MCF 10A (cell line): ENCODE data around the gene COX19. TPM values are rescaled to one million over a fixed set of nuclear protein-coding genes. Genes with fewer than 3 reads are reported as not detected.

ENCODE experiments used
- BruUV-seq: library from RNA; stranded (reverse); fragments of 400-500 nt; replicated peaks from 2 replicates; lab custom pipeline; 2021; lab: Mats Ljungman, UMichigan
- CTCF ChIA-PET: fragments of 300-600 bp; sonication (Branson Sonifier 250); formaldehyde crosslinking; extraction: SDS; loops from one replicate; lab custom pipeline; 2021; ENCODE audit warnings: antibody characterized with exemption, inconsistent platforms; lab: Yijun Ruan, JAX
- POLR2A ChIA-PET: fragments of 300-600, 350-650 bp; sonication (Branson Sonifier 250); formaldehyde crosslinking; extraction: SDS; loops from one replicate; lab custom pipeline; 2020; ENCODE audit warnings: antibody characterized with exemption, inconsistent platforms; lab: Yijun Ruan, JAX
- DNase-seq: peaks from one replicate; pipeline ENCODE4 v3.0.0-alpha.2; 2018; ENCODE audit not compliant: unreplicated experiment
- H3K27ac Mint-ChIP-seq: one replicate; pipeline ENCODE4 v1.8.0; 2022; ENCODE audit warnings: mild to moderate bottlenecking, low read depth, mixed read lengths; ENCODE audit not compliant: unreplicated experiment
- H3K27me3 Mint-ChIP-seq: one replicate; pipeline ENCODE4 v1.8.0; 2022; ENCODE audit warnings: mixed read lengths; ENCODE audit not compliant: insufficient read depth, unreplicated experiment
- H3K36me3 Mint-ChIP-seq: one replicate; pipeline ENCODE4 v1.8.0; 2022; ENCODE audit warnings: mild to moderate bottlenecking, moderate library complexity, mixed read lengths; ENCODE audit not compliant: insufficient read depth, unreplicated experiment
- H3K4me1 Mint-ChIP-seq: one replicate; pipeline ENCODE4 v1.8.0; 2022; ENCODE audit warnings: mixed read lengths; ENCODE audit not compliant: insufficient read depth, unreplicated experiment
- H3K4me3 Mint-ChIP-seq: one replicate; pipeline ENCODE4 v1.8.0; 2022; ENCODE audit warnings: mild to moderate bottlenecking, moderate library complexity, mixed read lengths; ENCODE audit not compliant: unreplicated experiment
- H3K9me3 Mint-ChIP-seq: one replicate; pipeline ENCODE4 v1.8.0; 2022; ENCODE audit warnings: mixed read lengths; ENCODE audit not compliant: unreplicated experiment
- intact Hi-C: fragments of 100-400 bp; cut with micrococcal nuclease; formaldehyde crosslinking; loops from 2 replicates; pipeline ENCODE4 v1.14.1; 2022
- total RNA-seq: library from RNA; stranded (reverse); gene quantifications from 2 replicates; pipeline ENCODE4 v1.2.3, GENCODE V29; 2022
- TF ChIP-seq, protein P1 (sequence below): fragments of 200-600 bp; IDR thresholded peaks from one replicate; pipeline ENCODE4 v1.8.0; 2022; ENCODE audit warnings: antibody characterized with exemption, mild to moderate bottlenecking; ENCODE audit not compliant: unreplicated experiment

The COX19 gene
- total RNA-seq, 1 experiment from 2014 or later: 16.5 TPM

DNA sequence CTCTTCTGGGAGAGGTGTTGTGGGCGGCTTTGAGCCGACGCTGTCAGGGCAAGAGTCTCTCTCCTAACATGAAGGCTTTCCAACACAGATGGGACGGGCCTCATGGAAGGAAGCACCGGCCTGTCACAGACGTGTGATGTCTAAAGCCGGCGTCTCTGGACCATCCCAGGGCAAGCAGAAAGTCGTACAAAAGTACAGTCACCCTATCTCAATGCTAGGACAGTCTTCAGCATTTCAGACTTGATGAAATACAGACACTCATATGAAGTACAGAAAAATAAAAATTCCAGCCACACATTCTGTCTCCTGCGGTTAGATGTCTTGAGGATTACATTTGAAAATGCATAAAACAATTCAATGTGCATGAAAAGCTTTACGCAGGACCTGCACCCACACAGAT, 38.2 kb upstream of the COX19 start:
- intact Hi-C loops: no loop called here
- no peak overlapping the region for H3K4me3 Mint-ChIP-seq

DNA sequence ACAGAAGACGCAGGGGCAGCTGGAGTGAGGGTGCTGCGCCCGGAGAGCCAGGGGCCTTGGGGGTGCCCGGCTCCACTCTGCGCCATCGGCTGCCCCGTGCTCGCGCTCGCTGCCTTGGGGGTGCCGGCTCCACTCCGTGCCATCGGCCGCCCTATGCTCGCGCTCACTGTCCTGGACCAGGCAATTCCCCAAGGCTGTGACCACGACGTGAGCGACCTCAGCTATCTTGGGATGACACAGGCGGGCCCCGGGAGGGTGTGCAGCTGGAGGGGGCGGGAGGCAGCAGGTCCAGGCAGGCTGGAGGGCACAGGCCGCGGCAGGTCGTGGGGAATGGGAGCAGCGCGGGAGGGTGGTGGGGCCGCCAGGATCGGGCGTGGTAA, 37.4 kb upstream of the COX19 start:
- intact Hi-C loops: no loop called here
- DNase-seq: no peak
- H3K4me3 Mint-ChIP-seq: no peak overlapping the region
- TF ChIP-seq, protein P1, sequence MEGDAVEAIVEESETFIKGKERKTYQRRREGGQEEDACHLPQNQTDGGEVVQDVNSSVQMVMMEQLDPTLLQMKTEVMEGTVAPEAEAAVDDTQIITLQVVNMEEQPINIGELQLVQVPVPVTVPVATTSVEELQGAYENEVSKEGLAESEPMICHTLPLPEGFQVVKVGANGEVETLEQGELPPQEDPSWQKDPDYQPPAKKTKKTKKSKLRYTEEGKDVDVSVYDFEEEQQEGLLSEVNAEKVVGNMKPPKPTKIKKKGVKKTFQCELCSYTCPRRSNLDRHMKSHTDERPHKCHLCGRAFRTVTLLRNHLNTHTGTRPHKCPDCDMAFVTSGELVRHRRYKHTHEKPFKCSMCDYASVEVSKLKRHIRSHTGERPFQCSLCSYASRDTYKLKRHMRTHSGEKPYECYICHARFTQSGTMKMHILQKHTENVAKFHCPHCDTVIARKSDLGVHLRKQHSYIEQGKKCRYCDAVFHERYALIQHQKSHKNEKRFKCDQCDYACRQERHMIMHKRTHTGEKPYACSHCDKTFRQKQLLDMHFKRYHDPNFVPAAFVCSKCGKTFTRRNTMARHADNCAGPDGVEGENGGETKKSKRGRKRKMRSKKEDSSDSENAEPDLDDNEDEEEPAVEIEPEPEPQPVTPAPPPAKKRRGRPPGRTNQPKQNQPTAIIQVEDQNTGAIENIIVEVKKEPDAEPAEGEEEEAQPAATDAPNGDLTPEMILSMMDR: no peak
- H3K27ac Mint-ChIP-seq: no peak overlapping the region
- BruUV-seq: no TSS peak
- H3K4me1 Mint-ChIP-seq: peaks cover 8% of the 10 kb centered on the region
- CTCF ChIA-PET: interaction anchor here (0.6 to 1.4 kb wide), 3 partner anchors 19 to 496 kb away, joined by 5 to 17 read pairs (median 5); no protein-coding TSS in a partner anchor
- H3K36me3 Mint-ChIP-seq: peaks cover 11% of the 10 kb centered on the region
- POLR2A ChIA-PET: no interaction called here
- H3K27me3 Mint-ChIP-seq: no peaks in the 10 kb centered on the region
- H3K9me3 Mint-ChIP-seq: no peaks in the 10 kb centered on the region

More for the DNA sequence above, 38.2 kb upstream of the COX19 start:
- no peaks in the 10 kb centered on the region for H3K27me3 Mint-ChIP-seq
- ChIA-PET POLR2A (no interaction called here), CTCF (interaction anchor here (0.7 to 1.2 kb wide), 3 partner anchors 20 to 40 kb away, joined by 3 to 4 read pairs (median 4); no protein-coding TSS in a partner anchor)
- peaks cover 8% of the 10 kb centered on the region for H3K4me1 Mint-ChIP-seq
- peaks cover 13% of the 10 kb centered on the region for H3K36me3 Mint-ChIP-seq
- no peaks in the 10 kb centered on the region for H3K9me3 Mint-ChIP-seq
- no TSS peak for BruUV-seq
- H3K27ac Mint-ChIP-seq: no peak overlapping the region
- DNase-seq: no peak
- TF ChIP-seq, protein P1: no peak

DNA sequence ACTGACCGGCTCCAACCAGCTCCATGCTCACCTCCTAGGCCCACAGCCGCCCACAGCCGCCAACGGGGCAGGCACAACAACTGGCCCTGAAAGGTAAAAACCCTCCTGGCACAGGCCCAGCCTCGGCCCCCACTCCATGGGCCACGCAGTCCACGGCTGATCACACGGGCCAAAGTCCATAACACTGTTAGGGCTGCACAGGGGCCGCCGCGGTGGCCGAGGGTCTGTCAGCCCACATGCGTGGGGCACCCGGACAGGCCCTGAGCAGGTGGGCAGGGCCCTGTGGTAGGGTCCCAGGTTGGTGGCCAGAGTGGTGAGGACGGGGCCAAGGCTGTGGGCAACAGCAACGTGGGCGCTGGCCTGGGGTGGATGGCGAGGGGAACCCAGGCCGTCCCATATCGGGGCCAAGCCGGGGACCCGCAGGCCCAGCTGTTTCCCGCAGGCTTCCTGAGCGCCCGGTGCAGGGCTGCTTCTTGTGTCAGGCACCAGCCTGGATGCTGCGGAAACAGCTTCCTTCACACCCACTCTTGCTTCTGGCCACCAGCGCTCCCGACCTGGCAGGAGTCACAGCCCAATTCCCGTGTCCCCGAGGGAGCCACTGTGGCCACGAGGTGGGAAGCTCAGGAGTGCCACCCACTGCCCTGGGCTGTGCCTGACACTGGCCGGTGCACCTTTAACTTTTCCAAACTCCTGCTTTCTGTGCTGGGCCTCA, 36.8 kb upstream of the COX19 start:
- no peaks in the 10 kb centered on the region for H3K27me3 Mint-ChIP-seq
- H3K4me1 Mint-ChIP-seq: peaks cover 8% of the 10 kb centered on the region
- no peak overlapping the region for H3K27ac Mint-ChIP-seq
- peaks cover 10% of the 10 kb centered on the region for H3K36me3 Mint-ChIP-seq
- POLR2A ChIA-PET: no interaction called here
- intact Hi-C loops: no loop called here
- CTCF ChIA-PET: interaction anchor here (0.5 to 1.4 kb wide), 4 partner anchors 19 to 495 kb away, joined by 3 to 17 read pairs (median 5); no protein-coding TSS in a partner anchor
- H3K4me3 Mint-ChIP-seq: no peak overlapping the region
- TF ChIP-seq, protein P1: no peak
- BruUV-seq: no TSS peak
- no peaks in the 10 kb centered on the region for H3K9me3 Mint-ChIP-seq
- no peak for DNase-seq

DNA sequence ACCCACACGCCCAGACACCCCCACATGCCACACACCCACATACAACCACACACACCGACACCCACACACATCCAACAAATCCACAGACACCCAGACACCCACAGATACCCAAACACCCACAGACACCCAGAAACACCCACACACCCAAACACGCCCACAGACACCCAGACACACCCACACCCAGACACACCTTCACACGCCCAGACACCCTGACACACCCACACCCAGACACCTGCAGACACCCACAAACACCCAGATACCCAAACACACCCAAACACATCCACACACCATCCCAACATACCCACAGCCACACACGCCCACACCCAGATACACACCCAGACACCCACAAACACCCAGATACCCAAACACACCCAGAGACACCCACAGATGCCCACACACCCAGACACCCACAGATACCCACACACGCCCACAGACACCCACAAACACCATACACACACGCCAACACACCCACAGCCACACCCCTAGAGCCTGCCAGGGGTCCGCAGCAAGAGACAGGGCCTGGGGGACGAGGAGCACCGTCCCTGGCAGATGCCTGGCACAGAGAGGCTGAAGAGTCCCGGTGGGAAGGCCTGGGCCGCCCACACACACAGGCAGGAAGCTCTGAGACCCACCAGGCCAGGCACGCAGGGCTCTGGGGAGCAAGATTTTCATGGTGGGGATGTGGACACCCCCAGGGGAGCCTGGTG, 36.1 kb upstream of the COX19 start:
- Mint-ChIP-seq H3K4me3 (no peak overlapping the region), H3K27ac (no peak overlapping the region), H3K4me1 (peaks cover 8% of the 10 kb centered on the region), H3K9me3 (no peaks in the 10 kb centered on the region), H3K36me3 (peaks cover 10% of the 10 kb centered on the region), H3K27me3 (no peaks in the 10 kb centered on the region)
- CTCF ChIA-PET: interaction anchor here (1.4 kb wide), 1 partner anchor 18 kb away, joined by 17 read pairs; no protein-coding TSS in a partner anchor
- intact Hi-C loops: no loop called here
- TF ChIP-seq, protein P1: no peak
- POLR2A ChIA-PET: no interaction called here
- no peak for DNase-seq
- BruUV-seq: no TSS peak
